ENCODE measurements around the gene ADAM33.

The ADAM33 gene

GRCh38 chr20:3692706-3693294 lies 11.0 kb upstream of the ADAM33 start:
- no peak for DNase-seq (ENCODE audit: low read depth, low spot score)
- no peak overlapping the region for H3K4me3 ChIP-seq (ENCODE audit: low read length)

DNA sequence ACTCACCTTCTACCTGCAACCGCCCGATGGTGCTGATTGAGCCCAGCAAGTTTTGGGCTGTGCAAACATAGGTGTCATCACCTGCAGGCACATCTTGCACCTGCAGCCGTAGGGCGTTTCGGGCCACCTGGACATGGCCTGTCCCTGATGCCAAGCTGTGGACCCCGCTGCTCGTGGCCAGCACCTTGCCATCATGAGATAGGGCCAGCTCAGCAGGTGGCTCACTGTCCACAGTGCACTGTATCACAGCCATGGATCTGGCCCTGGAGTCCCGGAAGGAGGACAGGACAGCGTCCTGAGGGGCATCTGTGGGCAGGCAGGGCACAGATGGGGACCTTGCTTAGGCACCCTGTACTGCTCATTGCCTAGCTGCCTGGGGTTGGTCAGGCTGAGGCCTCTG lies 10.1 kb upstream of the ADAM33 start:
- no peak for DNase-seq (ENCODE audit: low read depth, low spot score)
- no peak overlapping the region for H3K4me3 ChIP-seq (ENCODE audit: low read length)

DNA sequence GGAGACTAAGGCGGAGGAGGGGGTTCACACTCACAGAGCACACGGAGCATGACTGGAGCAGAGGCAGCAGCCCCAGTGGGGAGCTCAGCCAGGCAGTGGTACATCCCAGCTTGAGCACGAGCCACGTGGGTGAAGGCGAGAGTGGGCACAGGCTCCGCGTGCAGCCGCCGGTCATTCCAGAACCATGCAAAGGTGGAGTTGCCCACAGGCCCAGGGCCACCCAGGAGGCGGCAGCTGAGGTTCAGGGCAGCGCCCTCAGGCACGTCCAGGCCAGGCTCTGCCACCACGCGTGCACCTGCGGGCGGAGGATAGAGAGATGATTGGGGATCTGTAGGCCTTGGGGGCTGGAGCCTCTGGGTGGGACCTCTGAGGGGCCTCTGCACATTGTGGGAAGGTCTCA lies 9.5 kb upstream of the ADAM33 start:
- no peak overlapping the region for H3K4me3 ChIP-seq (ENCODE audit: low read length)
- no peak for DNase-seq (ENCODE audit: low read depth, low spot score)

GRCh38 chr20:3690413-3690812 lies 8.6 kb upstream of the ADAM33 start:
- DNase-seq (ENCODE audit: low read depth, low spot score) = no peak
- no peak overlapping the region for H3K4me3 ChIP-seq (ENCODE audit: low read length)

GRCh38 chr20:3689978-3690377 lies 8.2 kb upstream of the ADAM33 start:
- DNase-seq (ENCODE audit: low read depth, low spot score) = no peak
- H3K4me3 ChIP-seq (ENCODE audit: low read length) = no peak overlapping the region

DNA sequence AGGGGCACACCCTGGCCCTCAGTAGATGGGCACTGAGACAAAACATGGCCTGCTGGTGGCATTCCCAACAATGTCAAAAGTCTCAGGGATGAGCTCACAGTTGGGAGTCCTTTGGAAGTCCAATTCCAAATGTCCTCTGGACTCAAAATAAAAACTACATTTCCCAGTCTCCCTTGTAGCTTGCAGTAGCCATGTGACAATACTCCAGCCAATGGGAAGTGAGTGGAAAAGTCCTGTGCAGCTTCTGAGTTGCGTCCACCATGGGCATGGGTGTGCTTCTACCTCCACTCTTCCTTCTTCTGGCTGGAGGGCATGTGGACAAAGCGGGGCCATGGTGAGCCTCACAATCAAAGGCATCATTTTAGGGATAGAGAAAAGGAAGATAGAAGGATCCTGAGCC lies 5.8 kb upstream of the ADAM33 start:
- no peak overlapping the region for H3K4me3 ChIP-seq (ENCODE audit: low read length)
- no peak for DNase-seq (ENCODE audit: low read depth, low spot score)

GRCh38 chr20:3686867-3687321 lies 5.1 kb upstream of the ADAM33 start:
- no peak overlapping the region for H3K4me3 ChIP-seq (ENCODE audit: low read length)
- DNase-seq (ENCODE audit: low read depth, low spot score) = no peak

DNA sequence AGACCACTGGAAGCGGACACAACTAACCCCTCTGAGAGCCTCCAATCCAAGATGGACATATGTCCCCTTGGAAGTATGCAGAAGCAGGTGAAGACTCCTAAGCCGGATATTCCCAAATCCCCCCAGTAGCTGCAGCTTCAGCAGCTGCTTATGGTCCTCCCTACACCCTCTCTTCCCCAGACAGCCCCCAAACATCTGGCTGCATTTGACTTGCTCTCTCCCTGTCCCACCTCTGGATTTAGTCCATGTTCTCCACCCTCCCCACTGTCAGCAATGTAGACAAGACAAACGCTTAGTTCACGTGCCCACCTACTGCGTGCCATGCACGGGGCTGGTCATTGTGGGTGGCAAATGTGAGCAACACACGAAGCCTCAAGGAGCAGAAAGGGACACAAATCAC lies 4.6 kb upstream of the ADAM33 start:
- H3K4me3 ChIP-seq (ENCODE audit: low read length) = no peak overlapping the region
- DNase-seq (ENCODE audit: low read depth, low spot score) = no peak

- no peak for DNase-seq (ENCODE audit: low read depth, low spot score)
- H3K4me3 ChIP-seq (ENCODE audit: low read length) = no peak overlapping the region
These were observed 3.5 kb upstream of the ADAM33 start for GRCh38 chr20:3685341-3685740.

DNA sequence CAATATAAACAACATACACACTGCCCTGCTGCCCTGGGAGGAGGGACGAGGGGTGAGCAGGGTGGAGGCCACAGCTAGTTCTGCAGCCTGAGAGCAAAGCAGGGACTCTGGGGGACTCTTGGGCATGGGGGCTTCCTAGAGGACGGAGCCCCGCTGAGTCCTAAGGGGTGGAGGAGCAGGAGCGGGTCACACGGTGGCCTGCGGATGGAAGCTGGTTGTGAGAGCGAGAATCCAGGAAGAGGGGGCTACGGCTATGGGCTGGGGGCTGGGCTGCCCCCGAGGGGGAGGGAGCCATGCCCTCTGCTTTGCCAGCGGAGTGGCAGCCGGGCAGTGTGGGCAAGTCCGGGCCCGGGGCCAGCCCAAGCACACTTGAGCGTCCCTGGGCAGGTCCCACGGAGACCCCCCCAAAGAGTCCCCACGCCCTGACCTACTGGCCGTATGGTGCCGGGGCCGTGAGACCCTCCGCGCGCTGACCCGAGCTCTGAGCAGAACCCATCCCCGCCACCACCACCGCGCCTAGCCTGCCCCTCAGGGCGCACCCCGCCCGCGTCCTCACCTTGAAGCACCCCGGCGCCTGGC lies 369 bp downstream of the ADAM33 start:
- no peak for DNase-seq (ENCODE audit: low read depth, low spot score)
- H3K4me3 ChIP-seq (ENCODE audit: low read length) = no peak overlapping the region

DNA sequence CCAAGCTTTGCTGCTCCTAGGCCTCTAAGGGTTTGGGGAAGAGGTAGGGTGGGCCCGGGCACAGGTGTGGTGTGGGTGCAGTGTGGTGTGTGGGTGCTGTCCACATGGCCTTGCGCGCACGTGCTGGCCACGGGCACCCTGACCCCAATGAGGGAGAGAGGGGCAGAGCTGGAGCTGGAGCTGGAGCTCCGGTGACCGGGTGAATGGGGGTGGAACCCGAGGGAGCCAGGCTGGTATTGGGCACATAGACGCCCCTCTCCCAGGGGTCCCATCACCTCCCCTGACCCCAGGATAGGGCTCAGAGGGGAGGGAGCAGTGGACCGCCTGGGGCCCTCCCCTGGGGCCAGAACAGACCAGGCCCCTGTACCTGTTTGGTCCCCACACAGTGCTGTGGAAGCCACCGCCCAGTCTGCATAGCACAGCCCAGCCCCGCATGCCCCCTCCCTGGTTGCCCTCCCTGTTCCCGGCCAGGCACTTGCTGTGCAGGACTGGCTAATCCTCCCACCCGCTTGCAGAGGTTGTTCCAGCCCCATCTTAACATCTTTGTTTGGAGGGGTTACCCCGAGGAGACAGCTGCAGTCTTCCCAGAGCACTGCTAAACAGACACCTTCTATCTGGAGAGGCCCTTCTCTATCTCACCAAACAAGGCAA lies 984 bp downstream of the ADAM33 start:
- no peak overlapping the region for H3K4me3 ChIP-seq (ENCODE audit: low read length)
- no peak for DNase-seq (ENCODE audit: low read depth, low spot score)

DNA sequence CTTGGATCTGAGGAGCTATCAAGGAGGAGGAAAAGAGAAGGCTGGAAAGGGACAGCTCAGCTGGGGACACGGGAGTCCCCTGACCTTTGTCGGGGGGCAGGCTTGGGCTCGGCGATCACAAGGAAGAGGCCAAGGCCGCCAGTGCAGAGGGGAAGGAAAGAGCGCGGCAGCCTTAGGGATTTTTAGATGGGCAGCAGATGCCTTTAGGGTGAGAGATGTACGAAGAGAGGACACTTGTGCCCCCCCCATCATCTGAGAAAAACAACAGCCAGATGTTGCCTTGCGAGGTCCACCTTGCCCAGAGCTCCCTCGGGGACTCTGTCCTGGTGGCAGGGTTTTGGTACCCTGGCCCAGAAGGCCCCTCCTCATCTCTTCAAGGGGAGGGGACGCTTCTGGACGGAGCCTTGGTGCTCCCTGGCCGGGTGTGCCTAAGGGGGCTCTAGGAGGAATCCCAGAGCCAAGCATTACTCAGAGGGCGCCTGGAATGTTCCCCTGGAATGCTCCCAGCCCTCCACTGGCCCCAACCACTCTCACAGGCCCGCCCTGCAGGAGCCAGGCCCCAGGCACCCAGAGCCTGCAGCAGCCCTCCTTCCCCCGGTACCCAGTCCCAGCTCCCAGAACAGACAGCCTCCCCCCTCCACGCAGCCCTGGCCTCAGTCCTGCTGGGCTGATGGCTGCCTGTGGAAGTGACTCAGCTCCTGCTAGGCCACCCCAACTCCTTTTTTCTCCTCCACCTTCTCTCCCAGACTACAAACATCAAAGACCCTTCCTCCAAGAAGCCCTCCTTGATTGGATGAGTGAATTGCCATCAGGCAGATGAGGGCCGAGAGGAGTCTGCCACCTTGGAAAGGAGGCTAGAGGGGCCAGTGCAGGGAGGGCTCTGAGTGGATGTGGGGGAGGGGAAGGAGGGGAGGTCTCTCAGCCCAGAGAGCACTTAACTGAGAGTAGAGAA lies 1.8 kb downstream of the ADAM33 start:
- DNase-seq (ENCODE audit: low read depth, low spot score) = no peak

GRCh38 chr20:3678856-3679720 lies 2.7 kb downstream of the ADAM33 start:
- H3K4me3 ChIP-seq (ENCODE audit: low read length) = no peak overlapping the region

More for the DNA sequence above, 1.8 kb downstream of the ADAM33 start:
- no peak overlapping the region for H3K4me3 ChIP-seq (ENCODE audit: low read length)

GRCh38 chr20:3678198-3678597 lies 3.6 kb downstream of the ADAM33 start:
- DNase-seq (ENCODE audit: low read depth, low spot score) = no peak
- no peak overlapping the region for H3K4me3 ChIP-seq (ENCODE audit: low read length)

More at GRCh38 chr20:3678856-3679720, 2.7 kb downstream of the ADAM33 start:
- DNase-seq (ENCODE audit: low read depth, low spot score) = no peak

- no peak for DNase-seq (ENCODE audit: low read depth, low spot score)
- H3K4me3 ChIP-seq (ENCODE audit: low read length) = no peak overlapping the region
These were observed 4.1 kb downstream of the ADAM33 start for GRCh38 chr20:3677733-3678132.

- no peak overlapping the region for H3K4me3 ChIP-seq (ENCODE audit: low read length)
- no peak for DNase-seq (ENCODE audit: low read depth, low spot score)
These were observed 6.6 kb downstream of the ADAM33 start for GRCh38 chr20:3674995-3675900.

- DNase-seq (ENCODE audit: low read depth, low spot score) = no peak
- no peak overlapping the region for H3K4me3 ChIP-seq (ENCODE audit: low read length)
These were observed 7.4 kb downstream of the ADAM33 start for GRCh38 chr20:3674447-3674846.

Data from Jurkat, Clone E6-1 (cell line).